Stimulated activated CD4-positive, alpha-beta T cell treated with anti-CD3 and anti-CD28 coated beads, Interleukin-12 subunit alpha, Interleukin-12 subunit beta, amount 100 ng/mL, for 48 hours (primary cell): ENCODE data around the gene VMP1.
"Not testable (repeated sequence)": the region's sequence is repeated elsewhere in the genome, so short reads cannot be mapped to it uniquely, and the experiment has no call there.

Experiments used
- DNase-seq, 3 donors: peaks; one replicate each; pipeline ENCODE4 v3.0.0-alpha.2; 2020; ENCODE audit warnings: low read depth in 2 of 3, low spot score in 1 of 3

Gene VMP1

GRCh38 chr17:59753522-59754467 lies 46.3 kb downstream of the VMP1 start:
- DNase-seq = no peak

GRCh38 chr17:59754552-59754951 lies 47.1 kb downstream of the VMP1 start:
- no peak for DNase-seq

GRCh38 chr17:59755069-59755468 lies 47.6 kb downstream of the VMP1 start:
- DNase-seq = not testable (repeated sequence)

GRCh38 chr17:59756236-59756818 lies 48.9 kb downstream of the VMP1 start:
- no peak for DNase-seq

- no peak for DNase-seq
Measured at GRCh38 chr17:59757043-59757442, 49.6 kb downstream of the VMP1 start.

- no peak for DNase-seq
Measured at GRCh38 chr17:59757470-59757869, 50.0 kb downstream of the VMP1 start.

- DNase-seq = no peak
Measured at GRCh38 chr17:59757881-59758385, 50.5 kb downstream of the VMP1 start.

- DNase-seq = not testable (repeated sequence)
Measured at GRCh38 chr17:59758998-59759651, 51.7 kb downstream of the VMP1 start.

GRCh38 chr17:59760160-59760559 lies 52.7 kb downstream of the VMP1 start:
- no peak for DNase-seq

GRCh38 chr17:59761385-59762048 lies 54.1 kb downstream of the VMP1 start:
- DNase-seq = no peak

- no peak for DNase-seq
Measured at GRCh38 chr17:59762049-59762823, 54.8 kb downstream of the VMP1 start.

- DNase-seq = no peak
Measured at GRCh38 chr17:59762824-59763374, 55.4 kb downstream of the VMP1 start.

GRCh38 chr17:59763861-59764260 lies 56.4 kb downstream of the VMP1 start:
- no peak for DNase-seq

GRCh38 chr17:59764292-59764741 lies 56.9 kb downstream of the VMP1 start:
- DNase-seq = no peak

GRCh38 chr17:59765038-59765437 lies 57.6 kb downstream of the VMP1 start:
- DNase-seq = no peak

- no peak for DNase-seq
Measured at GRCh38 chr17:59766491-59766890, 59.0 kb downstream of the VMP1 start.

GRCh38 chr17:59767176-59767575 lies 59.7 kb downstream of the VMP1 start:
- DNase-seq = no peak

GRCh38 chr17:59769887-59770286 lies 62.4 kb downstream of the VMP1 start:
- DNase-seq = no peak

GRCh38 chr17:59771093-59771492 lies 63.6 kb downstream of the VMP1 start:
- no peak for DNase-seq

- no peak for DNase-seq
Measured at GRCh38 chr17:59775786-59776350, 68.4 kb downstream of the VMP1 start.
